ENCODE data around the gene UQCRC1. TPM values are rescaled to one million over a fixed set of nuclear protein-coding genes. Genes with fewer than 3 reads are reported as not detected.

UQCRC1 gene
- total and polyA plus RNA-seq, 2 of the 8 experiments (the other 6 are each of a cell fraction or from before 2014, with no cell fraction given): 310 to 720 TPM

GRCh38 chr3:48617559-48617958 is 8.1 kb upstream of the UQCRC1 start:
- POLR2A ChIA-PET (ENCODE audit: partially characterized antibody): interaction anchor here (0.8 to 1.8 kb wide), 6 partner anchors 8 to 44 kb away, joined by 3 to 5 read pairs (median 4); partner anchors contain the start of gene UQCRC1
- no peak overlapping the region for H3K23ac ChIP-seq (ENCODE audit: insufficient read length)
- H2AK5ac ChIP-seq (ENCODE audit: low read depth, low read length): no peak overlapping the region
- no peaks in the 10 kb centered on the region for H3K79me1 ChIP-seq (ENCODE audit: low read depth, low read length)
- no peak overlapping the region for H4K5ac ChIP-seq (ENCODE audit: insufficient read length, low read depth, low read length)
- no peaks in the 10 kb centered on the region for H3K9me3 ChIP-seq (ENCODE audit: insufficient read depth in 2 of 2, low read depth in 1 of 2, low read length in 1 of 2)
- H4K91ac ChIP-seq (replicated peaks; ENCODE audit: insufficient read length, low read length): no peak overlapping the region
- WGBS, 2 experiments (ENCODE audit: extremely low coverage in 1 of 2, insufficient coverage in 1 of 2, insufficient read length in 1 of 2, insufficient replicate concordance in 2 of 2, low coverage in 1 of 2, low lambda C conversion rate in 2 of 2, missing lambda C conversion rate in 1 of 2): 84% methylated on average over 4 of the region's 4 CpGs; no CpG with 5 or more reads in 1 of the 2 experiments
- no peak overlapping the region for H3K18ac ChIP-seq (ENCODE audit: extremely low read depth, low read length)
- H3K4me3 ChIP-seq (ENCODE audit: extremely low read depth in 1 of 4, insufficient read depth in 2 of 4, low read depth in 3 of 4, low read length in 4 of 4): no peak overlapping the region
- H3K27ac ChIP-seq (ENCODE audit: low read depth, low read length): no peak overlapping the region
- CTCF ChIA-PET (ENCODE audit: partially characterized antibody): interaction anchor here (0.8 kb wide), 1 partner anchor 36 kb away, joined by 4 read pairs; no protein-coding TSS in a partner anchor
- no peak for DNase-seq (ENCODE audit: low read depth in 1 of 2, low spot score in 2 of 2)
- no peak overlapping the region for H3K56ac ChIP-seq (replicated peaks; ENCODE audit: insufficient read length, low read depth, low read length)
- FAIRE-seq: no peak
- H3K23me2 ChIP-seq (ENCODE audit: low read depth, low read length): no peaks in the 10 kb centered on the region
- no peak overlapping the region for H3K4me2 ChIP-seq (ENCODE audit: insufficient read depth in 1 of 2, low read depth in 2 of 2, low read length in 2 of 2)
- peaks cover 0 to 2% of the 10 kb centered on the region in 2 experiments for H4K20me1 ChIP-seq (replicated peaks in 1 of 2; ENCODE audit: control insufficient read depth in 1 of 2, insufficient read depth in 2 of 2, low read length in 2 of 2)
- no peak overlapping the region for H3K14ac ChIP-seq (ENCODE audit: insufficient read length)
- no peak overlapping the region for H2BK120ac ChIP-seq (replicated peaks; ENCODE audit: low read depth, low read length)
- peaks cover 0 to 3% (median 0%) of the 10 kb centered on the region in 4 experiments; a peak in 3 of 8 replicates for H3K36me3 ChIP-seq (ENCODE audit: control insufficient read depth in 2 of 4, insufficient read depth in 4 of 4, low read length in 3 of 4)
- no peak overlapping the region for H3K4ac ChIP-seq (replicated peaks; ENCODE audit: insufficient read length, low read depth, low read length)
- no peak overlapping the region for H3K9ac ChIP-seq (replicated peaks in 1 of 4; ENCODE audit: extremely low read depth in 1 of 4, low read depth in 3 of 4, low read length in 3 of 4)
- H2BK12ac ChIP-seq (ENCODE audit: low read depth, low read length): 0 out of 2 replicates have a peak overlapping the region, but pooled peaks have one; percentile 9
- H2BK15ac ChIP-seq (ENCODE audit: low read length): no peak overlapping the region
- H3K27me3 ChIP-seq (replicated peaks in 1 of 4; ENCODE audit: control insufficient read depth in 3 of 4, extremely low read depth in 1 of 4, insufficient read depth in 3 of 4, low read length in 3 of 4): no peaks in the 10 kb centered on the region
- H4K8ac ChIP-seq (ENCODE audit: extremely low read depth, insufficient read depth, low read length): no peak overlapping the region
- H2AFZ ChIP-seq (ENCODE audit: low read length): no peak overlapping the region
- no peak overlapping the region for H2BK20ac ChIP-seq (ENCODE audit: low read length)
- no peaks in the 10 kb centered on the region for H3K4me1 ChIP-seq (replicated peaks in 1 of 4; ENCODE audit: control insufficient read depth in 3 of 4, insufficient read depth in 4 of 4, low read length in 3 of 4)
- H2BK5ac ChIP-seq (ENCODE audit: low read depth, low read length): no peak overlapping the region
- no peaks in the 10 kb centered on the region for H3K79me2 ChIP-seq (ENCODE audit: control insufficient read depth in 1 of 2, insufficient read depth in 2 of 2, low read length in 2 of 2)
- no peak for TF ChIP-seq TCF12 (IDR thresholded peaks at IDR 0.05; ENCODE audit: low read depth, low read length)
- TF ChIP-seq TEAD4 (IDR thresholded peaks at IDR 0.05; ENCODE audit: low read depth, low read length): no peak
- no peak for TF ChIP-seq EZH2 (IDR thresholded peaks at IDR 0.05; ENCODE audit: low read depth, low read length, severe bottlenecking)
- no peak for TF ChIP-seq RNF2 (IDR thresholded peaks at IDR 0.05; ENCODE audit: borderline replicate concordance, low read depth, low read length, missing control alignments, poor library complexity, severe bottlenecking)
- no peak for TF ChIP-seq KDM5A (IDR thresholded peaks at IDR 0.05; ENCODE audit: low read length)
- TF ChIP-seq SP4 (IDR thresholded peaks at IDR 0.05; ENCODE audit: low read length): no peak
- no peak for TF ChIP-seq KDM4A (IDR thresholded peaks at IDR 0.05; ENCODE audit: low read depth, low read length, severe bottlenecking)
- TF ChIP-seq POLR2A (IDR thresholded peaks at IDR 0.05; ENCODE audit: control extremely low read depth in 1 of 2, low read depth in 2 of 2, low read length in 2 of 2): no peak
- TF ChIP-seq CREB1 (IDR thresholded peaks at IDR 0.05): no peak
- TF ChIP-seq RBBP5 (IDR thresholded peaks at IDR 0.05; ENCODE audit: borderline replicate concordance, low read depth, low read length): no peak
- no peak for TF ChIP-seq SIN3A (conservative IDR thresholded peaks at IDR 0.05 in 1 of 2, IDR thresholded peaks at IDR 0.05 in 1 of 2; ENCODE audit: low read depth in 1 of 2, low read length in 2 of 2)
- TF ChIP-seq, protein P1, sequence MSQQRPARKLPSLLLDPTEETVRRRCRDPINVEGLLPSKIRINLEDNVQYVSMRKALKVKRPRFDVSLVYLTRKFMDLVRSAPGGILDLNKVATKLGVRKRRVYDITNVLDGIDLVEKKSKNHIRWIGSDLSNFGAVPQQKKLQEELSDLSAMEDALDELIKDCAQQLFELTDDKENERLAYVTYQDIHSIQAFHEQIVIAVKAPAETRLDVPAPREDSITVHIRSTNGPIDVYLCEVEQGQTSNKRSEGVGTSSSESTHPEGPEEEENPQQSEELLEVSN (IDR thresholded peaks at IDR 0.05): no peak
- no peak for TF ChIP-seq BACH1 (IDR thresholded peaks at IDR 0.05; ENCODE audit: low read length)
- TF ChIP-seq JUN (IDR thresholded peaks at IDR 0.05; ENCODE audit: low read depth, low read length): no peak

All from H1 (cell line).